Neutrophil (primary cell): ENCODE results near the gene FKBP2.

Experiments
- H3K27ac ChIP-seq: fragments of 200-600 bp; sonication (generic); 2 replicates; pipeline ENCODE4 v1.5.1; 2016; ENCODE audit warnings: mild to moderate bottlenecking, moderate library complexity
- H3K27me3 ChIP-seq: fragments of 200-600 bp; sonication (generic); 2 replicates; pipeline ENCODE4 v1.6.0; 2016; ENCODE audit warnings: mild to moderate bottlenecking
- H3K36me3 ChIP-seq: fragments of 200-600 bp; sonication (generic); 2 replicates; pipeline ENCODE4 v1.5.1; 2017
- H3K4me1 ChIP-seq, 2 experiments: fragments of 200-600 bp in 1 of 2; sonication (generic) in 1 of 2; 1 replicate in 1 of 2; 2 replicates in 1 of 2; pipeline versions ENCODE4 v1.5.1 to v1.6.1; 2013 to 2016; ENCODE audit warnings: low read depth in 1 of 2, low read length in 1 of 2, mild to moderate bottlenecking in 1 of 2, moderate library complexity in 1 of 2; ENCODE audit not compliant: control insufficient read depth in 1 of 2, insufficient read depth in 1 of 2
- H3K4me3 ChIP-seq, 2 experiments: fragments of 200-600 bp in 1 of 2; sonication (generic) in 1 of 2; 1 replicate in 1 of 2; 2 replicates in 1 of 2; pipeline ENCODE4 v1.5.1; 2013 to 2016; ENCODE audit warnings: low read depth in 1 of 2, low read length in 1 of 2, mild to moderate bottlenecking in 1 of 2, moderate library complexity in 1 of 2
- H3K9me3 ChIP-seq: fragments of 200-600 bp; sonication (generic); 2 replicates; pipeline ENCODE4 v1.5.1; 2016
- TF ChIP-seq, protein P1 (sequence below): fragments of 200-600 bp; sonication (generic); IDR thresholded peaks from 2 replicates; pipeline ENCODE4 v1.5.1; 2016; ENCODE audit warnings: antibody characterized with exemption

Gene FKBP2

DNA sequence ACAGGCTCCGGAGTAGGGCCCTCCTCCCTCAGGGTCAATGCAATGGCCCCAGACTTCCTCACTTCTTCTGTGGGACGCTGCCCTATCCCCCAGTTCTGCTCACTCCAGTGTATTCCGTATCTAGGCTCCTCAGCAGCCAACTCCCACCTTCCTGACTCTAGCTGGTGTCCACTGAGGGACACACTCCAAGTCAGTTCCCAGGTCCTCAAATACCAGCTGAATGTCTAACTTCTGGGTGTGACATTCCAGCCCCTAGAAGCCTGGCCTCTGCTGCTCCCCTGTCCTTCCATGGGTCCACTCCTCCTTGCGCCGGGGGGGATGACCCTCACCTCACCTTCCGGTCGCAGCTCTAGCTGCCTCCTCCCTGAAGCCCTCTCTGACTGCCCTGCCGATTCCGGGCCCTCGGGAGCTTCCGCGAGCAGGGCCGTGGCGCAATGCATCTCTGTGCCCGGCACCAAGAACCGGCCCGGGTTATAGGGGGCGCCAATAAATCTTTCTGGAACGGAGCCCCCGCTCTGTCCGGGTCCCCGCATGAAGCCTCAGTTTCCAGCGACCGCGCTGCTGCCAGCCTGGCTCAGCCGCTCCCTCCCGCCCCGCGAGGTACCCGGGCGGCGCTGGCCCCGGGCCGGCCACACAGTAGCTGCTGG lies 28.1 kb downstream of the FKBP2 start:
- Histone ChIP-seq H3K4me1 (peaks cover 36% of the 10 kb centered on the region in 2 experiments), H3K4me3 (peak overlapping the region; percentile 96 to 99), H3K9me3 (no peaks in the 10 kb centered on the region), H3K27ac (peak overlapping the region; percentile 98), H3K36me3 (peaks cover 25% of the 10 kb centered on the region), H3K27me3 (no peaks in the 10 kb centered on the region)
- TF ChIP-seq, protein P1, sequence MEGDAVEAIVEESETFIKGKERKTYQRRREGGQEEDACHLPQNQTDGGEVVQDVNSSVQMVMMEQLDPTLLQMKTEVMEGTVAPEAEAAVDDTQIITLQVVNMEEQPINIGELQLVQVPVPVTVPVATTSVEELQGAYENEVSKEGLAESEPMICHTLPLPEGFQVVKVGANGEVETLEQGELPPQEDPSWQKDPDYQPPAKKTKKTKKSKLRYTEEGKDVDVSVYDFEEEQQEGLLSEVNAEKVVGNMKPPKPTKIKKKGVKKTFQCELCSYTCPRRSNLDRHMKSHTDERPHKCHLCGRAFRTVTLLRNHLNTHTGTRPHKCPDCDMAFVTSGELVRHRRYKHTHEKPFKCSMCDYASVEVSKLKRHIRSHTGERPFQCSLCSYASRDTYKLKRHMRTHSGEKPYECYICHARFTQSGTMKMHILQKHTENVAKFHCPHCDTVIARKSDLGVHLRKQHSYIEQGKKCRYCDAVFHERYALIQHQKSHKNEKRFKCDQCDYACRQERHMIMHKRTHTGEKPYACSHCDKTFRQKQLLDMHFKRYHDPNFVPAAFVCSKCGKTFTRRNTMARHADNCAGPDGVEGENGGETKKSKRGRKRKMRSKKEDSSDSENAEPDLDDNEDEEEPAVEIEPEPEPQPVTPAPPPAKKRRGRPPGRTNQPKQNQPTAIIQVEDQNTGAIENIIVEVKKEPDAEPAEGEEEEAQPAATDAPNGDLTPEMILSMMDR = no peak

DNA sequence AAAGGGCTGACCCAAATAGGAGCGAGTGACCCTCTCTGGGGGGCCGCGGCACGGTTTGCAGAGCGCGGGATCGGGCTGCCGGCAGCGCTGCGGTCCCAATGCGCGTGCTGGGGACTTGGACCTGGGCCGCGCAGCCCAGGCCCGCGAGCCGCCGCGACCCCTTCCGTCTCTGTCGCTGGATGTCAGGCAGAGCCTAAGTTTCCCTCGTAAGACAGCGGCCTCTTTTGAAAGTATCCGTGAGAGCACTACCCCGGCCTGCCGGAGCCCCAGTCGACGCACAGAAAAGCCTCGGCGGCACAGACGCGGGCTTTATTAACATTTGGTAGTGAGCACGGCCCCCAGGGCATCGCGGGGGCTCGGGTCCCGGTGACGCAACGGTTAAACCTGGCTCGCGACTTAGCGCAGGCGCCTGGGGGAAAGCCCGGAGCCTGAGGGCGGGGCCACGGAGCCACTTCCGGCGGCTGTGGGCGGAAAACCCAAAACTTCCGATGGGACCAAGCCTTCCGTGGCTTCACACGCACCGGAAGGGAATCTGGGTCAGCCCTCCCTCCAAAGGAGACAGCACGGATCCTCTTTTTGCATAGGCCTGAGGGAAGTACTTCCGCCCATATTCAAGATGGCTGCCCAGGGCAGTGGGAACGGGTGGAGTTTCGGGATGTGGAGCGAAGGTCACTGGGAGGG lies 28.8 kb downstream of the FKBP2 start:
- TF ChIP-seq, protein P1 = no peak
- Histone ChIP-seq H3K36me3 (peaks cover 20% of the 10 kb centered on the region), H3K4me3 (peak overlapping the region; percentile 96 to 99), H3K9me3 (no peaks in the 10 kb centered on the region), H3K27ac (peak overlapping the region; percentile 98), H3K27me3 (no peaks in the 10 kb centered on the region), H3K4me1 (peaks cover 36% of the 10 kb centered on the region in 2 experiments)

DNA sequence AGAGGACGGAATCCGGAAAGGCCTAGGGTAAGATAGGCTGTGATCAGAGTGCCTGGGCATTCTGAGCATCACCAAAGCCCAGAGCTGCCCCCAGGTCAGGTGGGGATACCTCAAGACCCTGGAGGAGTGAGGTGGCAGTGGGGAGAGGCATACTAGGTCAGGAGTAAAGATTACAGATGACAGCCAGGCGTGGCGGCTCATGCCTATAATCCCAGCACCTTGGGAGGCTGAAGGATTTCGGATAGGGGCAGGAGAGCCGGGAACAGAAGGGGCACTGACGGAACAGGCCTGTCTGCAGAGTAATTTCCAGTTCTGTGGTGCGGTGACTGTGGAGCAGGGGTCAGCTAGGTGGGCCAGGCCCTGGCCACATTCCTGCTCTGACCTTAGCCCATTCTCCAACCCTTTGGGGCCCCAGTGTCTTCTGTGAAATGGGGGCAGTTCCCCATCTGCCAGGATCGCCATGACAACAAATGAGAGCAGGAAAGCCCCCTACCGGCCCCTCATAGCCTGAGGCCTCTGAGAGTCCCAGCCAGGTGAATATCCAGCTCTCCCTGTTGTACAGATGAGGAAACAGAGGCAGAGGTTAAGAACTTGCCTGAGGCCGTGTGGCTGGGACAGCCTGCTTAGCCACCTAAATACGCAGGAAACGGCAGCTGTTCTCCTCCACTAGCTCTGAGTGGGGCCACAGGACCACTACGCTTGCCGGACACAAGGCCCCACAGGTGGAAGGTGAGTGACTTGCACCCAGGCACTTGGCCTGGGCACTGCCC lies 34.3 kb downstream of the FKBP2 start:
- TF ChIP-seq, protein P1 = no peak

DNA sequence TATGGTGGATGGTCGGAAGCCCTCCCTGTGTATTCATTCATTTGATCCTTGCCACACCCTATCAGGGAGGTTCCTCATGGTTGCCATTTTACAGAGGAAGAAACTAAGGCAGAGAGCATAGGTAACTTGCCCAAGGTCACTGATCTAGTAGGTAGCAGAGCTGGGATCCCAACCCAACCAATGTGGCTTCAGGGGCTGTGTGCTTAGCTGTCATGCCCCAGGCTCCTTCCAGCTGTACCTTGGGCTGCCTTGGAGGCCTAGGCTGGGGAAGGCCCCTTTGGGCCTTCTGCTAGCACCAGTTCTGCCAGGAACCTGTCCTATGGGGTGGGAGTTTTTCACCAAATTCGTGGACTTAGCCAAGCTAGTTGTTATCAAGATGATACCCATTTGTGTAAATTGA lies 34.9 kb downstream of the FKBP2 start:
- Histone ChIP-seq H3K4me3 (no peak overlapping the region), H3K36me3 (peaks cover 38% of the 10 kb centered on the region), H3K4me1 (peaks cover 9 to 11% of the 10 kb centered on the region in 2 experiments), H3K27ac (no peak overlapping the region), H3K27me3 (no peaks in the 10 kb centered on the region), H3K9me3 (no peaks in the 10 kb centered on the region)
- TF ChIP-seq, protein P1 = no peak

More for the DNA sequence above, 34.3 kb downstream of the FKBP2 start:
- Histone ChIP-seq H3K27me3 (no peaks in the 10 kb centered on the region), H3K9me3 (no peaks in the 10 kb centered on the region), H3K36me3 (peaks cover 38% of the 10 kb centered on the region), H3K4me1 (peaks cover 14 to 17% of the 10 kb centered on the region in 2 experiments), H3K27ac (no peak overlapping the region), H3K4me3 (no peak overlapping the region)

DNA sequence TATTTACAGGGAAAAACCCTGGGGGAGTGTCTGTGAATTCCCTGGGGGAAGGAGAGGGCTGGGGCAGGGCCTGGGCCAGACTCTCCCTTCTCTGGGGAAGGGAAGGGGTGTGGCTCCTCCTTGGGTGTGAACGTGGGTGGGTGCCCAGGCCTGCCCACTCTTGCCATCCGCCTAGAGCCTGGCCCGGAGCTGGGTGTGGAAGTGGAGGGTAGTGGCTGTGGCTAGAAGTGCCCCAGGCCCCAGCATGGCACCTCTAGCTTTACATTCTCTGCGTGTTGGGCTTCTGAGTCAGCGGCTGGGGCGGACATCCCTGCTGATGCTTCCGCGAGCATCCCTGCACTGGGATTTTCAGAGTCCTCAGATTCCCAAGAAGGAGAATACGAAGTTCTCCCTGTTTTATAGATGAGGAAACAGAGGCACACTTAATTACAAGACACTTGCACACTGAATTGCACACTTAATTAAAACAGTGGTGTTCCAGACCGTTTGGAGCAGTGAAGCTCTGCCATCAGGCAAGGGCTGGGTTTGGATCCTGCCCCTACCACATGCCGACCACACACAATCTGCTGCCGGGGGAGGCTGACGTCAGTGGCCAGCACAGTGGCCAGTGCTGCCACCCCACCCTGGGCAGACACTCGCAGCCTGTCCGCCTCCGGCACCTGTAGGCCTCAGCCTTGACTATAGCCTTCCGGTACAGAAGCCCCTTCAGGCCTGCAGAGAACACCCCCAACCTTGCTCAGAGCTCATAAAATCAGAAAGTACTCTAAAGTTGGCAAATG lies 35.9 kb downstream of the FKBP2 start:
- Histone ChIP-seq H3K4me1 (peaks cover 2 to 5% of the 10 kb centered on the region in 2 experiments), H3K9me3 (no peaks in the 10 kb centered on the region), H3K4me3 (no peak overlapping the region), H3K27ac (no peak overlapping the region), H3K36me3 (peaks cover 40% of the 10 kb centered on the region), H3K27me3 (no peaks in the 10 kb centered on the region)
- TF ChIP-seq, protein P1 = no peak
